Keratinocyte (primary cell): Measurements from ENCODE around the gene CYB561. TPM values are rescaled to one million over a fixed set of nuclear protein-coding genes. Genes with fewer than 3 reads are reported as not detected.

Experiments
- DNase-seq: peaks from one replicate; pipeline ENCODE4 v3.0.0-alpha.2; 2011; ENCODE audit warnings: low read depth, missing footprints, low spot score
- FAIRE-seq: peaks from 2 replicates; lab custom pipeline; 2011; peaks lifted over from hg19 to GRCh38; lab: Jason Lieb, UNC
- H2AFZ ChIP-seq: 2 replicates; pipeline ENCODE4 v1.6.0; 2012; ENCODE audit warnings: low read length, control low read depth, inconsistent platforms; ENCODE audit not compliant: control insufficient read depth
- H3K27ac ChIP-seq: 2 replicates; pipeline ENCODE4 v1.5.1; 2011; ENCODE audit warnings: low read length; ENCODE audit not compliant: control insufficient read depth, insufficient read depth
- H3K27me3 ChIP-seq: 3 replicates; pipeline ENCODE4 v1.6.0; 2011; ENCODE audit warnings: low read length; ENCODE audit not compliant: control insufficient read depth, insufficient read depth; ENCODE audit errors: extremely low read depth
- H3K36me3 ChIP-seq, 2 experiments: 2 replicates in 1 of 2; 3 replicates in 1 of 2; pipeline ENCODE4 v1.5.1; 2011; ENCODE audit warnings: low read length in 2 of 2, mild to moderate bottlenecking in 1 of 2; ENCODE audit not compliant: control insufficient read depth in 2 of 2, insufficient read depth in 2 of 2; ENCODE audit errors: extremely low read depth in 1 of 2
- H3K4me1 ChIP-seq: 3 replicates; pipeline ENCODE4 v1.5.1; 2011; ENCODE audit warnings: low read length; ENCODE audit not compliant: control insufficient read depth, insufficient read depth; ENCODE audit errors: extremely low read depth
- H3K4me2 ChIP-seq: 3 replicates; pipeline ENCODE4 v1.6.0; 2011; ENCODE audit warnings: low read depth, low read length; ENCODE audit not compliant: control insufficient read depth, insufficient read depth; ENCODE audit errors: extremely low read depth
- H3K4me3 ChIP-seq, 3 experiments: fragments of 200-600 bp in 1 of 3; sonication (generic) in 1 of 3; 2 replicates in 2 of 3; 3 replicates in 1 of 3; pipeline ENCODE4 v1.5.1; 2011 to 2016; ENCODE audit warnings: low read length in 3 of 3, mild to moderate bottlenecking in 3 of 3, control low read depth in 2 of 3, inconsistent platforms in 1 of 3, low read depth in 1 of 3, mixed read lengths in 1 of 3, mixed run types in 1 of 3, moderate library complexity in 1 of 3; ENCODE audit not compliant: control insufficient read depth in 2 of 3, insufficient read depth in 2 of 3; ENCODE audit errors: extremely low read depth in 1 of 3
- H3K79me2 ChIP-seq: 2 replicates; pipeline ENCODE4 v1.6.0; 2012; ENCODE audit warnings: low read length; ENCODE audit not compliant: control insufficient read depth, insufficient read depth
- H3K9ac ChIP-seq: 3 replicates; pipeline ENCODE4 v1.6.0; 2011; ENCODE audit warnings: low read length; ENCODE audit not compliant: control insufficient read depth, insufficient read depth; ENCODE audit errors: extremely low read depth
- H3K9me1 ChIP-seq: 3 replicates; pipeline ENCODE4 v1.6.0; 2011; ENCODE audit warnings: low read length; ENCODE audit not compliant: control insufficient read depth, insufficient read depth; ENCODE audit errors: extremely low read depth
- H3K9me3 ChIP-seq: 2 replicates; pipeline ENCODE4 v1.5.1; 2012; ENCODE audit warnings: low read depth, low read length; ENCODE audit not compliant: control insufficient read depth
- H4K20me1 ChIP-seq: 3 replicates; pipeline ENCODE4 v1.6.0; 2011; ENCODE audit warnings: low read length; ENCODE audit not compliant: control insufficient read depth, insufficient read depth; ENCODE audit errors: extremely low read depth
- EZH2 ChIP-seq: IDR thresholded peaks from one replicate; pipeline ENCODE4 v1.6.1; 2012; ENCODE audit warnings: inconsistent platforms, mild to moderate bottlenecking, low read length, moderate library complexity
- dilution Hi-C: fragments of 300-500 bp; cut with MboI; formaldehyde crosslinking; loops from one replicate; pipeline ENCODE4 v1.7.0; 2020; ENCODE audit warnings: low sequenced_read_pairs; ENCODE audit not compliant: extremely low pct_ligation_motif_present
- polyA plus RNA-seq, 5 experiments: library from polyadenylated mRNA; depleted of rRNA in 3 of 5; stranded (reverse) in 3 of 5; stranded (forward) in 1 of 5; unstranded in 1 of 5; fragments of >200 nt; gene quantifications; 1 replicate in 1 of 5; 2 replicates in 3 of 5; 3 replicates in 1 of 5; pipeline versions ENCODE4 v1.2.1 to v1.2.3, GENCODE V29; 2011 to 2012; ENCODE audit warnings: missing spikeins in 2 of 5, low read depth in 1 of 5, low replicate concordance in 1 of 5
- TF ChIP-seq, protein P1 (sequence below), 3 experiments: IDR thresholded peaks in 1 of 3; conservative IDR thresholded peaks in 1 of 3; optimal IDR thresholded peaks in 1 of 3; 2 replicates in 2 of 3; 3 replicates in 1 of 3; pipeline versions ENCODE3 to v1.5.1; 2011; ENCODE audit warnings: low read length in 3 of 3, mild to moderate bottlenecking in 3 of 3, moderate library complexity in 2 of 3, control low read depth in 1 of 3, inconsistent platforms in 1 of 3; ENCODE audit not compliant: insufficient read depth in 2 of 3; ENCODE audit errors: extremely low read depth in 1 of 3

The CYB561 gene
- polyA plus RNA-seq, 1 donor (not counting 4 experiments of a cell fraction or from before 2014, with no cell fraction given): 14.4 TPM

DNA sequence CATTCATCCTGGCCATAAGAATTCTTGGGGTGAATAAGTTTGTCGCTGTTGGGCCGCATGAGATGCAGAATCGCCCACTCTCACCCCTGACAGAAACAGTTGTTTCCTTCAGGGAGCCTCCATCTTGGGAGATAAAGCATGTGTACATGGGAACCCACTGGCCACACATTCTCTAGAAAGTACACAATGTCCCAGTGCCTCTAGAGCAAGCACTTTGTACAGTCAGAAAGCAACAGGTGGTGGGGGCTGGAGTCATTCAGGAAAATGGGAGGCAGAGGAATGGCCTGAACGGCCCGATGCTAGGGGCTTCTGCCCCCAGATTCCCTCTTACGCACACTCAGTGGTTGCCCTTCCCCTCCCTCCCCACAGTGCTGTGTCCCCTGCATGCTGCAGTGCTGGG is 46.8 kb upstream of the CYB561 start:
- H4K20me1 ChIP-seq: no peaks in the 10 kb centered on the region
- FAIRE-seq (no peak), DNase-seq (no peak)
- H3K9me1 ChIP-seq: no peaks in the 10 kb centered on the region
- no peaks in the 10 kb centered on the region for H3K9me3 ChIP-seq
- no peaks in the 10 kb centered on the region for H3K4me1 ChIP-seq
- H3K27ac ChIP-seq: no peak overlapping the region
- H3K27me3 ChIP-seq: peaks cover 18% of the 10 kb centered on the region
- H3K9ac ChIP-seq: no peak overlapping the region
- H3K4me2 ChIP-seq: no peak overlapping the region
- dilution Hi-C loops: no loop called here
- H3K79me2 ChIP-seq: no peaks in the 10 kb centered on the region
- H3K36me3 ChIP-seq: no peaks in the 10 kb centered on the region
- no peak overlapping the region for H3K4me3 ChIP-seq
- TF ChIP-seq, protein P1, sequence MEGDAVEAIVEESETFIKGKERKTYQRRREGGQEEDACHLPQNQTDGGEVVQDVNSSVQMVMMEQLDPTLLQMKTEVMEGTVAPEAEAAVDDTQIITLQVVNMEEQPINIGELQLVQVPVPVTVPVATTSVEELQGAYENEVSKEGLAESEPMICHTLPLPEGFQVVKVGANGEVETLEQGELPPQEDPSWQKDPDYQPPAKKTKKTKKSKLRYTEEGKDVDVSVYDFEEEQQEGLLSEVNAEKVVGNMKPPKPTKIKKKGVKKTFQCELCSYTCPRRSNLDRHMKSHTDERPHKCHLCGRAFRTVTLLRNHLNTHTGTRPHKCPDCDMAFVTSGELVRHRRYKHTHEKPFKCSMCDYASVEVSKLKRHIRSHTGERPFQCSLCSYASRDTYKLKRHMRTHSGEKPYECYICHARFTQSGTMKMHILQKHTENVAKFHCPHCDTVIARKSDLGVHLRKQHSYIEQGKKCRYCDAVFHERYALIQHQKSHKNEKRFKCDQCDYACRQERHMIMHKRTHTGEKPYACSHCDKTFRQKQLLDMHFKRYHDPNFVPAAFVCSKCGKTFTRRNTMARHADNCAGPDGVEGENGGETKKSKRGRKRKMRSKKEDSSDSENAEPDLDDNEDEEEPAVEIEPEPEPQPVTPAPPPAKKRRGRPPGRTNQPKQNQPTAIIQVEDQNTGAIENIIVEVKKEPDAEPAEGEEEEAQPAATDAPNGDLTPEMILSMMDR (optimal IDR thresholded peaks at IDR 0.05 in 1 of 3, IDR thresholded peaks at IDR 0.05 in 1 of 3, conservative IDR thresholded peaks at IDR 0.05 in 1 of 3; ENCODE audit: extremely low read depth in 1 of 3, insufficient read depth in 2 of 3, low read length in 3 of 3): no peak
- no peak for TF ChIP-seq EZH2
- H2AFZ ChIP-seq: no peak overlapping the region

DNA sequence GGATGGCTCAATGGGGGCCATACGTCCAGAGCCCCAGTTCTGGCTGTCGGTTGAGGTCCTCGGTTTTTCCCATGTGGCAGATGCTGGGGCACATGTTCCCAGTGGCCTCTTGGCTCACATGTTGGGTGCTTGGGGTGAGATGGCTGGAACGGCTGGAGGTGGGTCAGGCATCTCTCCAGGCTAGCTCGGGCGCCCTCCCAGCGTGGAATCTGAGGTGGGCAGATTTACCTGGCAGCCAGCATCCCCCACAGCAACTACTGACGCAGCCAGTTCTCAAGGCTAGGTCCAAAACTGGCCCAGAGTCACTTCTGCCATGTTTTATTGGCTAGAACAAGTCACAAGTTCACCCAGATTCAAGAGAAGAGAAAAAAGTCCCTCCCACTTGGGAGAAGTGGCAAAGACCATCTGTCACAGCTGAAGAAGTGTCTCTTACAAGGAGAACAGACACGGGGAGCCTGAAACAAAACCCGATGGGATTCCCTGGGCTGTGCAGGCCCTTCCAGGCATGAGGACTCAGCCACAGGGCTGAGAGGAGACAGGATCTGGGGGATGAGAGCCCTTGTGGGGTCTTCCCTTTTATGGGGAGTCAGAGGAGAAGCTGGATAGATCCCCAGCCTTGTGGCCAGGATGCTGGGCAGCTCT is 46.0 kb upstream of the CYB561 start:
- Histone ChIP-seq H3K4me3 (no peak overlapping the region), H3K27me3 (peaks cover 18% of the 10 kb centered on the region), H4K20me1 (no peaks in the 10 kb centered on the region), H3K9me3 (no peaks in the 10 kb centered on the region), H3K27ac (no peak overlapping the region), H3K4me2 (no peak overlapping the region), H3K79me2 (no peaks in the 10 kb centered on the region), H3K36me3 (no peaks in the 10 kb centered on the region), H3K4me1 (no peaks in the 10 kb centered on the region), H3K9ac (no peak overlapping the region), H3K9me1 (no peaks in the 10 kb centered on the region), H2AFZ (no peak overlapping the region)
- dilution Hi-C loops: no loop called here
- DNase-seq (no peak), FAIRE-seq (no peak)
- TF ChIP-seq EZH2: no peak

DNA sequence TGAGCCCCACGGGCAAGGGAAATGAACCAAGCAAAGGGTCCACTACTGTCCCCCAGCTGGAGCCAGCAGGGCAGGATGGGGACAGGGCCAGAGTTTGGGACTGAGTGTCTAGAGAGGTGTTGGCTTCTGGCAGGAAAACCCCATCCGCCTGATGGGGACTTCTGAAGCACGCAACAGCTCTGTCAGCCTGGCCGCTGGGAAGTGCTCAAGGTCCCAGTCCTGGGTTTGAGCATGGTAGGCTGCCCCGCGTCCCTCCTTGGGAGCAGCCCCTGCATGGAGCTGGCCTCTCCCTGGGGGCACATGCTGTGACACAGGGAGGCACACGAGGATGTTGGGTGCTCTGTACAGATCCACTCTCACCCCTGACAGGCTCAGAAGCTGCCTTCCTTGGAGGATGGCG is 45.3 kb upstream of the CYB561 start:
- no peaks in the 10 kb centered on the region for H4K20me1 ChIP-seq
- dilution Hi-C loops: no loop called here
- no peaks in the 10 kb centered on the region for H3K36me3 ChIP-seq
- H3K4me1 ChIP-seq: no peaks in the 10 kb centered on the region
- no peak for FAIRE-seq
- H3K4me3 ChIP-seq: no peak overlapping the region
- H2AFZ ChIP-seq: no peak overlapping the region
- no peak overlapping the region for H3K4me2 ChIP-seq
- no peak overlapping the region for H3K27ac ChIP-seq
- H3K79me2 ChIP-seq: no peaks in the 10 kb centered on the region
- no peak for DNase-seq
- no peaks in the 10 kb centered on the region for H3K9me1 ChIP-seq
- no peak for TF ChIP-seq EZH2
- TF ChIP-seq, protein P1 (optimal IDR thresholded peaks at IDR 0.05 in 1 of 3, IDR thresholded peaks at IDR 0.05 in 1 of 3, conservative IDR thresholded peaks at IDR 0.05 in 1 of 3; ENCODE audit: extremely low read depth in 1 of 3, insufficient read depth in 2 of 3, low read length in 3 of 3): no peak
- peaks cover 23% of the 10 kb centered on the region for H3K27me3 ChIP-seq
- H3K9ac ChIP-seq: no peak overlapping the region
- no peaks in the 10 kb centered on the region for H3K9me3 ChIP-seq
